Measurements from ENCODE around the gene LCN15. TPM values are rescaled to one million over a fixed set of nuclear protein-coding genes. Genes with fewer than 3 reads are reported as not detected.

LCN15 gene, protein sequence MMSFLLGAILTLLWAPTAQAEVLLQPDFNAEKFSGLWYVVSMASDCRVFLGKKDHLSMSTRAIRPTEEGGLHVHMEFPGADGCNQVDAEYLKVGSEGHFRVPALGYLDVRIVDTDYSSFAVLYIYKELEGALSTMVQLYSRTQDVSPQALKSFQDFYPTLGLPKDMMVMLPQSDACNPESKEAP
- total RNA-seq, result not detected
- polyA plus RNA-seq (ENCODE audit: insufficient read depth in 1 of 8, insufficient read length in 8 of 8, low replicate concordance in 1 of 8), result 1 to 10 TPM in 1 of 8 donors, under 1 TPM in 7; 0.16 to 4.0 (median 0.68) TPM
- long read RNA-seq, donor 1, result 0 reads
- long read RNA-seq, donor 2, result 0 reads
- long read RNA-seq, donor 3, partial matches to known transcripts, result 0 of 1 reads
- long read RNA-seq, donor 3, other reads (novel, unspliced or antisense), result 0 of 1 reads
- long read RNA-seq, donor 4, result 0 reads
- long read RNA-seq, donor 5, result 0 reads
- long read RNA-seq, donor 6, result 0 reads
- long read RNA-seq, donor 7, partial matches to known transcripts, result 0 of 2 reads
- long read RNA-seq, donor 7, other reads (novel, unspliced or antisense), result 0 of 2 reads
- long read RNA-seq, donor 8, result 0 reads
- long read RNA-seq, donor 9, result 0 reads
- long read RNA-seq, donor 10, result 0 reads
- long read RNA-seq, donor 11, result 0 reads

DNA sequence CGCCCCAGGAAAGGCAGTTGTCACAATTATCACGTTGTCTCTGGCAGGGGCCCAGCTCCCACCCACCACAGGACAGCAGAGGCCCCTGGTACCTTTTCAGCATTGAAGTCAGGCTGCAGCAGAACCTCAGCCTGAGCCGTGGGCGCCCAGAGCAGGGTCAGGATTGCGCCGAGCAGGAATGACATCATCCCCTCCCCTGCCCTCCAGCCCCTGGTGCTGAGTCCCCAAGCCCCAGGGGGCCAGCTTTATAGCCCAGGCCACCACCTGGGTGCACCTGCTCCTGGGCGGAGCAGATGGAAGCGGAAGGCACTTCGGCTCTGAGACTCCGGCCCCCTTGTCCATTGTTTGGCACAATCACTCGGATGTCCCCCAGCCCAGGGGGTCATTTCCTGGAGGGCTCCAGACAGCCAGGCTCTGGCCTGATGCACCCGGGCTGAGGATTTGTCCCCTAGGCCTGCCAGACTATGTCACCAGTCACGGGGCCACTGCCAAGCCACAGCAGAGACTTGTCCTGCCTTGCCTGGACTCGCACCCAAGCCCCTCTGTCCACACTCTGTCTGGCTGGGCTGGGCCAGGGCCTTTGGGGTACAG is at the start of gene LCN15:
TSS of gene LCN15 (minus strand) at position 218 of the 591 bp plus-strand sequence. CDS start at position 188, 30 bp downstream.
- no peaks in the 10 kb centered on the region for H3K9me3 ChIP-seq (replicated peaks; ENCODE audit: control insufficient read depth, low read depth, low read length)
- peaks cover 7% of the 10 kb centered on the region for H3K4me1 ChIP-seq (ENCODE audit: control insufficient read depth, insufficient read depth, low read length)
- no peak within 1 kb of the TSS for H3K27ac ChIP-seq (ENCODE audit: low read length)
- H3K4me3 ChIP-seq (ENCODE audit: low read length), result no peak within 1 kb of the TSS
- no peaks in the 10 kb centered on the region for H3K36me3 ChIP-seq (ENCODE audit: control insufficient read depth, insufficient read depth, low read length)
- H3K27me3 ChIP-seq (ENCODE audit: control insufficient read depth, insufficient read depth, low read length), result peaks cover 13% of the 10 kb centered on the region
- no peak for DNase-seq
- 62% methylated on average over 13 of the region's 14 CpGs for WGBS (ENCODE audit: insufficient coverage)

DNA sequence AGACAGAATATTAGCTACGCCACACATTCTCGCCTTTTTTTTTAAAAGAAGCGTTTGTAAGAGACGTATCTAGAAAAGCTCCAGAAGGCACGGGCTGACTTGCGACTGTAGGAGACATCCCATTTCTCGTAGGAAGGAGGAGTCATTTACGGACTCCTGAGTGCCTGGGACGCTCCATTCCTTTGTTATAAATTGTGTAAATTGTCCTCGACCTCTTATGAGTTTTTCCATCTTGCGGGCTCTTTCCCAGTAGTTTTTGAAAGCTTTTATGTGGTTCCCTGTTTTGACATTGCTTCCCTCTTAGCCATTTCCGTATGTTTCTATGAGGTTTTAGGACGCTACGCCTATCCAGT is 44.5 kb upstream of the LCN15 start:
- peaks cover 17% of the 10 kb centered on the region for H3K36me3 ChIP-seq (ENCODE audit: control insufficient read depth, insufficient read depth, low read length)
- H3K27me3 ChIP-seq (ENCODE audit: control insufficient read depth, insufficient read depth, low read length), result no peaks in the 10 kb centered on the region

DNA sequence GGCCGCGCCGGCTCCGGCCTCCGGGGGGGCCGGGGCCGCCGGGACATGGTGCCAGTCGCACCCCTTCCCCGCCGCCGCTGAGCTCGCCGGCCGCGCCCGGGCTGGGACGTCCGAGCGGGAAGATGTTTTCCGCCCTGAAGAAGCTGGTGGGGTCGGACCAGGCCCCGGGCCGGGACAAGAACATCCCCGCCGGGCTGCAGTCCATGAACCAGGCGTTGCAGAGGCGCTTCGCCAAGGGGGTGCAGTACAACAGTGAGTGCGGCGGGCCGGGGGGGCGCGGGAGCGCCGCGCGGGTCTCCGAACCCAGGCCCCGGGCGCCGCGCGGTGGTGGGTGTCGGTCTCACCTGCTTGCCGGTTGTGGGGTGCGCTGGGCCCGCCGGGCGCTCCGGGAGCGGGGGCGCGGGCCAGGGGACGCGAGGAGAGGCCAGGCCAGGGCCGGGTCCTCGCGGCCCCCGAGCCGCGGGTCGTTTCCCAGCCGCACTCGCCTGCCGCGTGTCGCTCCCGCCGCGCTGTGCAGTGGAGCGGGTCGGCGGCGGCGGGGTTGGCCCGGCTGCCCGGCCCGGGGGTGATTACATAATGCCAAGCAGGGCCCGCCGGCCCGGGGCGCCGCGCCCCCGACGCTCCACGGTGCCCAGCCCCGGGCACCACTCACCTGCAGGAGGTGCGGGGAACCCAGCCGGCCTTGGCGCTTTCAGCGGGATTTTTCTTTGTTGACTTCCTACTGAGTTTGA is 43.9 kb upstream of the LCN15 start:
- H3K36me3 ChIP-seq (ENCODE audit: control insufficient read depth, insufficient read depth, low read length), result peaks cover 17% of the 10 kb centered on the region
- H3K4me1 ChIP-seq (ENCODE audit: control insufficient read depth, insufficient read depth, low read length), result peaks cover 33% of the 10 kb centered on the region
- peak overlapping the region; percentile 51 for H3K27ac ChIP-seq (ENCODE audit: low read length)
- no peaks in the 10 kb centered on the region for H3K27me3 ChIP-seq (ENCODE audit: control insufficient read depth, insufficient read depth, low read length)
- WGBS (ENCODE audit: insufficient coverage), result under 1% methylated on average over 93 of the region's 93 CpGs
- H3K9me3 ChIP-seq (replicated peaks; ENCODE audit: control insufficient read depth, low read depth, low read length), result no peaks in the 10 kb centered on the region
- H3K4me3 ChIP-seq (ENCODE audit: low read length), result peak overlapping the region; percentile 71
- DNase-seq, result peak; percentile 43

More for the DNA sequence above, 44.5 kb upstream of the LCN15 start:
- peak; percentile 27 for DNase-seq
- 3% methylated on average over 8 of the region's 14 CpGs for WGBS (ENCODE audit: insufficient coverage)
- H3K4me3 ChIP-seq (ENCODE audit: low read length), result peak overlapping the region; percentile 71
- H3K27ac ChIP-seq (ENCODE audit: low read length), result no peak overlapping the region
- no peaks in the 10 kb centered on the region for H3K9me3 ChIP-seq (replicated peaks; ENCODE audit: control insufficient read depth, low read depth, low read length)
- H3K4me1 ChIP-seq (ENCODE audit: control insufficient read depth, insufficient read depth, low read length), result peaks cover 33% of the 10 kb centered on the region

DNA sequence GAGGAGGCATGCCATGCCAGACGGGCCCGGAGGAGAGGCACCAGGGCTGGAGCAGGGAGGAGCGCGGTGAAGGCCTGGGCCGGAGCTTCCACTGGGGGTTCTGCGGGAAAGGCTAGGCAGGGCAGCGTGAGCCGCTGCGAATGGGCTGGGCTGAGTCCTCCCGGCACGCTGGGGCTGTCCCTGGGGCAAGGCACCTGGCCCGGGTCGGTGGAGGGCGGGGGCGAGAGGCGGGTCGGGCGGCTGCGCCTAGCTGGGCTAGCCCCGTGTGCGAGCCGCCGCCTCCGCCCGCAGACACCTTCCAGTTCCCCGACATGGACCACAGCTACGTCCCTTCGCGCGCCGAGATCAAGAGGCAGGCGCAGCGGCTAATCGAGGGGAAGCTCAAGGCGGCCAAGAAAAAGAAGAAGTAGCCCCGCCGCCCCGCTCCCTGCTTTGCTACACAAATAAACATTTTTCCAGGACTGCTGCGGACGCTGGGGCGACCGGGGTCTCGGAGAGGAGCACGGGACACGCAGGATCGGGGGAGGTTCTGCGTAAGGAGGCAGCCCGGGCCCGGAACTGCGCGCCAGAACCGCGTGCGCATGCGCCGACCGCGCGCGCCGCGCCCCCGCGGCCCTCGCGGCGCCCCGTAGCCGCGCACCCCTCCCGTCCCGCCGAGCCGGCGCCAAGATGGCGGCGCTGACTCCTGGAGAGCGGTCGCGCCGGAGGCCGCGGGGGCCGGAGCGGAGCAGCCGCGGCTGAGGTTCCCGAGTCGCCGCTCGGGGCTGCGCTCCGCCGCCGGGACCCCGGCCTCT is 43.2 kb upstream of the LCN15 start, which contains the start of gene RABL6:
TSS of gene RABL6 (plus strand) at position 668 of the 794 bp plus-strand sequence. CDS start 249 bp downstream, outside the sequence.
- Histone ChIP-seq H3K4me3 (ENCODE audit: low read length) (peak within 1 kb of the TSS; percentile 71), H3K27ac (ENCODE audit: low read length) (peak within 1 kb of the TSS; percentile 78), H3K27me3 (ENCODE audit: control insufficient read depth, insufficient read depth, low read length) (peaks cover 2% of the 10 kb centered on the region), H3K4me1 (ENCODE audit: control insufficient read depth, insufficient read depth, low read length) (peaks cover 33% of the 10 kb centered on the region), H3K9me3 (replicated peaks; ENCODE audit: control insufficient read depth, low read depth, low read length) (no peaks in the 10 kb centered on the region), H3K36me3 (ENCODE audit: control insufficient read depth, insufficient read depth, low read length) (peaks cover 14% of the 10 kb centered on the region)
- peak; percentile 90 for DNase-seq
- under 1% methylated on average over 92 of the region's 96 CpGs for WGBS (ENCODE audit: insufficient coverage)

DNA sequence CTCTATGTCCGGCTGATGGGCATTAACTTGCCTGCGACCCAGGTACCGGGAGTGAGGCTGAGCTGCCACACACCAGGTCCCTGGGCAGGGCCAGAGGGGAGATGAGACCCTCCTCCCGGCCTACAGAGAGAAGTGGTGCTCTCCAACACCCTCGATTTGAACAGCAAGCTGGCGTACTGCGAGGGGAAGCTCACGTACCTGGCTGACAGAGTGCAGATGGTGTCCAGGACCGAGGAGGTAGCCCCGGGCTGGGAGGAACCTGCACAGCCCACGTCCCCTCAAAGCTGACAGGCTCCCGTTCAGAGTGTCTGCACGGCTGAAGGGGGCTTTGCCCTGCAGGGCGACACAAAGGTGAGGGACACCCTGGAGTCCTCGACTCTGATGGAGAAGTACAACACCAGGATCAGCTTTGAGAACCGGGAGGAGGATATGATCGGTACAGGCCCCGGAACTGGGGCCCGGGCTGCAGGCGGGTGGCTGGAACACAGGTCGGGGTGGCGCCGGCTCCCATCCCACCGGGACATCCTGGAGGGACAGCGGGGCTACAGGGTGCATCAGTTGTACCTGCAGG is 42.4 kb upstream of the LCN15 start:
- DNase-seq, result peak; percentile 11
- Histone ChIP-seq H3K4me3 (ENCODE audit: low read length) (peak overlapping the region; percentile 56), H3K4me1 (ENCODE audit: control insufficient read depth, insufficient read depth, low read length) (peaks cover 33% of the 10 kb centered on the region), H3K9me3 (replicated peaks; ENCODE audit: control insufficient read depth, low read depth, low read length) (no peaks in the 10 kb centered on the region), H3K36me3 (ENCODE audit: control insufficient read depth, insufficient read depth, low read length) (peaks cover 11% of the 10 kb centered on the region), H3K27ac (ENCODE audit: low read length) (no peak overlapping the region), H3K27me3 (ENCODE audit: control insufficient read depth, insufficient read depth, low read length) (peaks cover 10% of the 10 kb centered on the region)
- WGBS (ENCODE audit: insufficient coverage), result 60% methylated on average over 25 of the region's 25 CpGs

DNA sequence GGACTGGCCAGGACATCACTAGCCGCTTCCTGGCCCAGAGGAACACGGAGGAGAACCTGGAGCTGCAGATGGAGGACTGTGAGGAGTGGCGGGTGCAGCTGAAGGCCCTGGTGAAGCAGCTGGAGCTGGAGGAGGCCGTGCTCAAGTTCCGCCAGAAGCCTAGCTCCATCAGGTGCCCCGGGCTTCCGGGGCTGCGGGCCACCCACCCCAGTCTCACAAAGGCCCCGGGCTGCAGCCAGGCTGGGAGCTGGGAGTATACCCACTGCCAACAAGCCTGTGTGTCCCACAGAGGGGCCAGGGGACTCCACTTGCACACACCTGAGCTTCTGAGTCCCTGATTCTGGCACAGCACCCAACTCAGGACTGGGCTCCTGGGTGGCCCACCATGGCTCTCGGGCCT is 41.7 kb upstream of the LCN15 start:
- Histone ChIP-seq H3K27ac (ENCODE audit: low read length) (no peak overlapping the region), H3K27me3 (ENCODE audit: control insufficient read depth, insufficient read depth, low read length) (peaks cover 16% of the 10 kb centered on the region), H3K9me3 (replicated peaks; ENCODE audit: control insufficient read depth, low read depth, low read length) (no peaks in the 10 kb centered on the region), H3K4me1 (ENCODE audit: control insufficient read depth, insufficient read depth, low read length) (peaks cover 33% of the 10 kb centered on the region), H3K36me3 (ENCODE audit: control insufficient read depth, insufficient read depth, low read length) (peaks cover 9% of the 10 kb centered on the region), H3K4me3 (ENCODE audit: low read length) (no peak overlapping the region)
- peak; percentile 12 for DNase-seq
- 94% methylated on average over 7 of the region's 10 CpGs for WGBS (ENCODE audit: insufficient coverage)

DNA sequence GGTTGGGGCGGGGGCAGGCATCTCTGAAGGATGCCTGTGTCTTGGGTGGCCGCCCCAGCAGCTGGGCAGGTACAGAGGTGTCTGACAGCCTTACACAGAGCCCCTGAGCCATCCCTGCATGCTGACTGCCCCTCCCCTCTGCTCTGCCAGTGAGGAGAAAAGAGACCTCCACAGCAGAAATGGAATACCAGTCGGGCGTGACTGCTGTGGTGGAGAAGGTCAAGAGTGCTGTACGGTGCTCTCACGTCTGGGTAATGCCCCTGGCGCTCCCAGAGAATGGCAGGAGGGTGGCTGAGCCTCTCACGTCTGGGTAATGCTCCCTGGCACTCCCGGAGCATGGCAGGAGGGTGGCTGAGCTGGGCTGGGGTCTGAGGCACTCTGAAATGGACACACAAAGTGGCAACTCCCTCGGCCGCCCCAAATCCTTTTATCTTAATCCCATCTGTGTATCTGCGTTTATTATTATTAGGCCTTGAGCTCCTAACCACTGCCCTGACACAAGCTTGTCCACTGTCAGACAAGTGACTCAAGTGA is 41.0 kb upstream of the LCN15 start:
- no peak for DNase-seq
- WGBS (ENCODE audit: insufficient coverage), result 84% methylated on average over 10 of the region's 12 CpGs
- no peak overlapping the region for H3K27ac ChIP-seq (ENCODE audit: low read length)
- no peaks in the 10 kb centered on the region for H3K9me3 ChIP-seq (replicated peaks; ENCODE audit: control insufficient read depth, low read depth, low read length)
- no peak overlapping the region for H3K4me3 ChIP-seq (ENCODE audit: low read length)
- H3K36me3 ChIP-seq (ENCODE audit: control insufficient read depth, insufficient read depth, low read length), result peaks cover 7% of the 10 kb centered on the region
- peaks cover 40% of the 10 kb centered on the region for H3K4me1 ChIP-seq (ENCODE audit: control insufficient read depth, insufficient read depth, low read length)
- peaks cover 24% of the 10 kb centered on the region for H3K27me3 ChIP-seq (ENCODE audit: control insufficient read depth, insufficient read depth, low read length)

DNA sequence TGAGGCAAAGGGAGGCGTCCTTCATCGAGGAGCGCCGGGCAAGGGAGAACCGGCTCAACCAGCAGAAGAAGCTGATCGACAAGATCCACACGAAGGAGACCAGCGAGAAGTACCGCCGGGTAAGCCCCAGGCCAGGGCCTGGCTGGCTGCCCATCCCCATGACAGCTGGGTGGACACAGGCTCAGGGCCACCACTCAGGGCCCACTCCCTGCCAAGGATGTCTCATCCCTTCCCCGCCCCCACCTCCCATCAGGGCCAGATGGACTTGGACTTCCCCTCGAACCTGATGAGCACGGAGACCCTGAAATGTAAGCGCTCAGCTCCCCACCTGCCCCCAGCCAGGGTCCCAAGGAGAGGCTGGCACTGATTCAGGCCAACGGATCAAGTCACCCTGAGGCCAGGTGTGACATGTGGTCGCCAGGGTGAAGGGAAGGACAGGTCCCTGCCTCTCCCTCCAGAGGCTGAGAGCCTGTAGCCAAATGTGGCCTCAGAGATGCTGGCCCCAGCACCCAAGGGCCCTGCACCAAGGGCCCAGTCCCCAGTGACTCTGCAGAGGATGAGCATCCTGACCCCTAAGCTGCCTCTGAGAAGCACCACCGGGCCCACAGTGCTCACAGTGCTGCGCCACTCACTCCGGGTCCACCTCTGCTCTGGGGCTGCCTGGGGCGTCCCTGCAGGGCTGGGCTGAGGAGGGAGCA is 40.3 kb upstream of the LCN15 start:
- Histone ChIP-seq H3K27me3 (ENCODE audit: control insufficient read depth, insufficient read depth, low read length) (peaks cover 30% of the 10 kb centered on the region), H3K9me3 (replicated peaks; ENCODE audit: control insufficient read depth, low read depth, low read length) (no peaks in the 10 kb centered on the region), H3K4me3 (ENCODE audit: low read length) (no peak overlapping the region), H3K36me3 (ENCODE audit: control insufficient read depth, insufficient read depth, low read length) (peaks cover 1% of the 10 kb centered on the region), H3K27ac (ENCODE audit: low read length) (no peak overlapping the region), H3K4me1 (ENCODE audit: control insufficient read depth, insufficient read depth, low read length) (peaks cover 43% of the 10 kb centered on the region)
- DNase-seq, result peak; percentile 53
- 87% methylated on average over 16 of the region's 20 CpGs for WGBS (ENCODE audit: insufficient coverage)
